Measurements from ENCODE around the gene PHAX. TPM values are rescaled to one million over a fixed set of nuclear protein-coding genes. Genes with fewer than 3 reads are reported as not detected.
"Not testable (repeated sequence)": the region's sequence is repeated elsewhere in the genome, so short reads cannot be mapped to it uniquely, and the experiment has no call there.

The PHAX gene
- total RNA-seq, 1 donor from 2014 or later = 58.2 TPM

GRCh38 chr5:126647071-126647470 lies 46.3 kb downstream of the PHAX start:
- TF ChIP-seq CTCF (IDR thresholded peaks at IDR 0.05; ENCODE audit: unreplicated experiment) = no peak
- H3K27ac Mint-ChIP-seq = no peak overlapping the region
- no peak for DNase-seq (ENCODE audit: low spot score, unreplicated experiment)

DNA sequence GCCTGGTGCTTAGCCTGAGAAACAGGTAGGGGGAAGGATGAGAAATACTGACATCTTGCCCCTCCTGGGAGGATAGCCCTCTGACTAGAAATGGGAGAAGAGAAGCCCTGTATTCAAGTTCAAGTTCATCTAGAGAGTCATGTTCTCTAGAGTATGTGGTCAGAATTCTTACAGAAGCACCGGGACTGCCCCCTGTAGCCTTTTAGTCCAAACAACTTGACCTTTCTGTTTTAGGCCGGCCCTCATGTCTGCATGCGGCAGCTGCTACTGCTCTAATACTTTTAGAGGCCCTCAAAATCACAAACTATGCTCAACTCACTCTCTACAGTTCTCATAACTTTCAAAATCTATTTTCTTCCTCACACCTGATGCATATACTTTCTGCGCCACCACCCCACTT lies 47.7 kb downstream of the PHAX start:
- DNase-seq (ENCODE audit: low spot score, unreplicated experiment) = no peak
- Mint-ChIP-seq H3K4me1 (ENCODE audit: low read depth) (peaks cover 27% of the 10 kb centered on the region), H3K27ac (peak overlapping the region; percentile 3), H3K9me3 (ENCODE audit: low read depth) (peaks cover 12% of the 10 kb centered on the region), H3K27me3 (no peaks in the 10 kb centered on the region), H3K4me3 (ENCODE audit: low read depth) (no peak overlapping the region), H3K36me3 (ENCODE audit: insufficient read depth) (peaks cover 4% of the 10 kb centered on the region)
- no peak for TF ChIP-seq CTCF (IDR thresholded peaks at IDR 0.05; ENCODE audit: unreplicated experiment)

More at GRCh38 chr5:126647071-126647470, 46.3 kb downstream of the PHAX start:
- Mint-ChIP-seq H3K36me3 (ENCODE audit: insufficient read depth) (peaks cover 4% of the 10 kb centered on the region), H3K4me3 (ENCODE audit: low read depth) (no peak overlapping the region), H3K4me1 (ENCODE audit: low read depth) (peaks cover 27% of the 10 kb centered on the region), H3K27me3 (no peaks in the 10 kb centered on the region), H3K9me3 (ENCODE audit: low read depth) (peaks cover 12% of the 10 kb centered on the region)

DNA sequence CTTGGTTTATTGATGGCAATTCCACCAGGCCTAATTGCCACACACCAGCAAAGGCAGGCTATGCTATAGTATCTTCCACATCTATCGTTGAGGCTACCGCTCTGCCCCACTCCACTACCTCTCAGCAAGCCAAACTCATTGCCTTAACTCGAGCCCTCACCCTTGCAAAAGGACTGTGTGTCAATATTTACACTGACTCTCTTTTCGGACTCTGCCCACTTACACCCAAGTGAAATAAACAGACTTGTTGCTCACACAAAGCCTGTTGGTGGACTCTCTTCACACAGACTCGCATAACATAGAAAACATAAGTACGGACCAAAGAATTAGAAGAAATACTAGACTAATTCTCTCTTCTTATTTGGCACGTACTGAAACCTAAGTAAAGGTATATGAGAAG lies 48.3 kb downstream of the PHAX start:
- H3K9me3 Mint-ChIP-seq (ENCODE audit: low read depth) = peaks cover 12% of the 10 kb centered on the region
- peaks cover 27% of the 10 kb centered on the region for H3K4me1 Mint-ChIP-seq (ENCODE audit: low read depth)
- not testable (repeated sequence) for DNase-seq (ENCODE audit: low spot score, unreplicated experiment); H3K36me3 Mint-ChIP-seq (ENCODE audit: insufficient read depth); H3K4me3 Mint-ChIP-seq (ENCODE audit: low read depth); H3K27me3 Mint-ChIP-seq
- peak overlapping the region; percentile 3 for H3K27ac Mint-ChIP-seq

GRCh38 chr5:126649709-126650108 lies 49.0 kb downstream of the PHAX start:
- Mint-ChIP-seq H3K4me1 (ENCODE audit: low read depth) (peaks cover 31% of the 10 kb centered on the region), H3K9me3 (ENCODE audit: low read depth) (peaks cover 12% of the 10 kb centered on the region), H3K27ac (peak overlapping the region; percentile 60)
- DNase-seq (ENCODE audit: low spot score, unreplicated experiment); H3K4me3 Mint-ChIP-seq (ENCODE audit: low read depth); H3K36me3 Mint-ChIP-seq (ENCODE audit: insufficient read depth); H3K27me3 Mint-ChIP-seq: not testable (repeated sequence)

- no peak for DNase-seq (ENCODE audit: low spot score, unreplicated experiment)
- H3K4me3 Mint-ChIP-seq (ENCODE audit: low read depth) = no peak overlapping the region
Measured at GRCh38 chr5:126650463-126650862, 49.7 kb downstream of the PHAX start.

DNA sequence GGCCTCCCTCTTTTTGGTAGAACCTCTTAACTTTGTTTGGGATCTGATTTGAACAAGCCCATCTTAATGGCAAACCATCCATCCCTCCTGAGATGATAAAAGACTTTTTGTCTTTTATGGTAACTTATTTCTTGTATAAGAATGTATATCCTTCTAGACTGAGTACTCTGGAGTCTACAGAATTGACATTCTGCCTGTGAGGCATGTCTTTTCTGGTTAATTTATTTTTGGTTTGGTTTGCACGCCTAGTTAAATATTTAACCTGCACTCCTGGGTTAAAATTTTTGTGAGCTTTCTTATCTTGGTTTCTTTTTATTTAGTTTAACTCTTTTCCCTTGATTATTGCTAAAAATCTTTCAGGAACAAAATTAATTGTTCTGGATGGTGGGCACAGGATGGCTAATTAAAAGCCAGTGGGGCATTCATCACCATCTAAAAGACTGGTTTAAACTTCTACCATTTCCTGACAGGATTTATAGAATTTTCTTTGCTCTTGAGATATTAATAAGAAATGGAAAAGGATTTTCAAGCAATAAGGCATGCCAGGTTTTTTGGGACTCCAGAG lies 50.3 kb downstream of the PHAX start:
- no peaks in the 10 kb centered on the region for H3K36me3 Mint-ChIP-seq (ENCODE audit: insufficient read depth)
- H3K27ac Mint-ChIP-seq = no peak overlapping the region
- peaks cover 38% of the 10 kb centered on the region for H3K4me1 Mint-ChIP-seq (ENCODE audit: low read depth)
- no peaks in the 10 kb centered on the region for H3K27me3 Mint-ChIP-seq
- no peak for TF ChIP-seq CTCF (IDR thresholded peaks at IDR 0.05; ENCODE audit: unreplicated experiment)
- no peak overlapping the region for H3K4me3 Mint-ChIP-seq (ENCODE audit: low read depth)
- H3K9me3 Mint-ChIP-seq (ENCODE audit: low read depth) = peaks cover 5% of the 10 kb centered on the region
- DNase-seq (ENCODE audit: low spot score, unreplicated experiment) = no peak

More at GRCh38 chr5:126650463-126650862, 49.7 kb downstream of the PHAX start:
- Mint-ChIP-seq H3K27ac (no peak overlapping the region), H3K27me3 (no peaks in the 10 kb centered on the region), H3K9me3 (ENCODE audit: low read depth) (peaks cover 8% of the 10 kb centered on the region), H3K36me3 (ENCODE audit: insufficient read depth) (peaks cover under 1% of the 10 kb centered on the region), H3K4me1 (ENCODE audit: low read depth) (peaks cover 38% of the 10 kb centered on the region)
- no peak for TF ChIP-seq CTCF (IDR thresholded peaks at IDR 0.05; ENCODE audit: unreplicated experiment)

Measured in progenitor cell of endocrine pancreas (in vitro differentiated cells).